ENCODE results near the gene ABAT. TPM values are rescaled to one million over a fixed set of nuclear protein-coding genes. Genes with fewer than 3 reads are reported as not detected.
A peak's percentile ranks its signal among the peaks of the same experiment; 100 is the strongest.

ABAT gene
- total RNA-seq, 1 experiment from 2014 or later = 7.3 TPM

GRCh38 chr16:8686879-8687278, 12.5 kb downstream of the ABAT start:
- peaks cover 8 to 15% (median 10%) of the 10 kb centered on the region in 3 experiments; a peak in 6 of 7 replicates for H3K36me3 Mint-ChIP-seq (ENCODE audit: insufficient read depth in 1 of 3, low read depth in 3 of 3)
- H2AK5ac ChIP-seq (ENCODE audit: insufficient read length, low read length) = no peak overlapping the region
- no peak overlapping the region for H2AFZ ChIP-seq (ENCODE audit: low read length)
- H3K23me2 ChIP-seq (ENCODE audit: insufficient read length, low read depth, low read length, poor library complexity, severe bottlenecking) = no peaks in the 10 kb centered on the region
- no CpG with 5 or more reads among the region's 9 CpGs for WGBS (ENCODE audit: extremely low coverage, insufficient read length, low lambda C conversion rate)
- peaks cover 16 to 25% of the 10 kb centered on the region in 2 experiments for H3K4me1 Mint-ChIP-seq
- no peak overlapping the region for H3K4me2 ChIP-seq (ENCODE audit: insufficient read depth, insufficient read length, low read length)
- H3K27me3 Mint-ChIP-seq (ENCODE audit: low read depth) = peaks cover 2% of the 10 kb centered on the region; the same call in 1 of the 2 replicates
- peaks cover 9 to 13% of the 10 kb centered on the region in 2 experiments for H3K9me3 Mint-ChIP-seq
- no peak overlapping the region for H3K14ac ChIP-seq (ENCODE audit: insufficient read depth, low read length)
- no peak overlapping the region for H4K8ac ChIP-seq (replicated peaks; ENCODE audit: insufficient read length, low read depth, low read length)
- H4K20me1 ChIP-seq (ENCODE audit: control insufficient read depth, insufficient read depth, insufficient read length) = no peaks in the 10 kb centered on the region
- H2BK15ac ChIP-seq (ENCODE audit: low read depth, low read length) = no peak overlapping the region
- H3K23ac ChIP-seq (ENCODE audit: insufficient read length, low read depth, low read length) = no peak overlapping the region
- H3K4ac ChIP-seq (ENCODE audit: low read depth, low read length) = no peak overlapping the region
- no peak overlapping the region for H2BK12ac ChIP-seq (ENCODE audit: insufficient read length, low read depth, low read length)
- no peaks in the 10 kb centered on the region; the same call in 1 of the 2 replicates for H3K4me1 ChIP-seq (ENCODE audit: insufficient read depth, low read length)
- H3K79me1 ChIP-seq (ENCODE audit: insufficient read depth, low read depth, low read length, poor library complexity, severe bottlenecking) = no peaks in the 10 kb centered on the region
- no peak overlapping the region for H3K9ac ChIP-seq (ENCODE audit: extremely low read depth, insufficient read length, low read length)
- H4K91ac ChIP-seq (ENCODE audit: insufficient read length, low read depth, low read length) = no peak overlapping the region
- H2BK5ac ChIP-seq (ENCODE audit: insufficient read length, low read length) = no peak overlapping the region
- H3K27me3 ChIP-seq (ENCODE audit: insufficient read depth, low read length) = no peaks in the 10 kb centered on the region
- no peaks in the 10 kb centered on the region for H3K79me2 ChIP-seq (ENCODE audit: insufficient read depth, low read length)
- peak overlapping the region in 2 of 3 experiments; percentile 32 to 46; a peak in 2 of 7 replicates for H3K27ac Mint-ChIP-seq
- H3T11ph ChIP-seq (ENCODE audit: low read length) = no peak overlapping the region
- H2BK20ac ChIP-seq (ENCODE audit: low read depth, low read length, poor library complexity, severe bottlenecking) = no peak overlapping the region
- no peak overlapping the region for H2BK120ac ChIP-seq (ENCODE audit: low read depth, low read length, poor library complexity, severe bottlenecking)
- no peak overlapping the region for H3K27ac ChIP-seq (ENCODE audit: insufficient read length, low read depth, low read length)
- DNase-seq = no peak
- TF ChIP-seq CTCF (conservative IDR thresholded peaks at IDR 0.05) = no peak
- H3K18ac ChIP-seq (ENCODE audit: insufficient read length, low read depth, low read length) = no peak overlapping the region
- H3K56ac ChIP-seq (ENCODE audit: insufficient read length, low read depth, low read length) = no peak overlapping the region
- no peak overlapping the region for H4K5ac ChIP-seq (ENCODE audit: insufficient read length, low read depth, low read length)
- no peaks in the 10 kb centered on the region for H3K9me3 ChIP-seq (ENCODE audit: control insufficient read depth, low read depth, low read length)
- no peak overlapping the region; a peak in 1 of 5 replicates for H3K4me3 Mint-ChIP-seq
